Left hindlimb (tissue), 1 donor: Measurements from ENCODE around the gene TEX2.

Experiments
- DNase-seq: peaks from one replicate; pipeline ENCODE4 v3.0.0-alpha.2; 2018

The TEX2 gene

DNA sequence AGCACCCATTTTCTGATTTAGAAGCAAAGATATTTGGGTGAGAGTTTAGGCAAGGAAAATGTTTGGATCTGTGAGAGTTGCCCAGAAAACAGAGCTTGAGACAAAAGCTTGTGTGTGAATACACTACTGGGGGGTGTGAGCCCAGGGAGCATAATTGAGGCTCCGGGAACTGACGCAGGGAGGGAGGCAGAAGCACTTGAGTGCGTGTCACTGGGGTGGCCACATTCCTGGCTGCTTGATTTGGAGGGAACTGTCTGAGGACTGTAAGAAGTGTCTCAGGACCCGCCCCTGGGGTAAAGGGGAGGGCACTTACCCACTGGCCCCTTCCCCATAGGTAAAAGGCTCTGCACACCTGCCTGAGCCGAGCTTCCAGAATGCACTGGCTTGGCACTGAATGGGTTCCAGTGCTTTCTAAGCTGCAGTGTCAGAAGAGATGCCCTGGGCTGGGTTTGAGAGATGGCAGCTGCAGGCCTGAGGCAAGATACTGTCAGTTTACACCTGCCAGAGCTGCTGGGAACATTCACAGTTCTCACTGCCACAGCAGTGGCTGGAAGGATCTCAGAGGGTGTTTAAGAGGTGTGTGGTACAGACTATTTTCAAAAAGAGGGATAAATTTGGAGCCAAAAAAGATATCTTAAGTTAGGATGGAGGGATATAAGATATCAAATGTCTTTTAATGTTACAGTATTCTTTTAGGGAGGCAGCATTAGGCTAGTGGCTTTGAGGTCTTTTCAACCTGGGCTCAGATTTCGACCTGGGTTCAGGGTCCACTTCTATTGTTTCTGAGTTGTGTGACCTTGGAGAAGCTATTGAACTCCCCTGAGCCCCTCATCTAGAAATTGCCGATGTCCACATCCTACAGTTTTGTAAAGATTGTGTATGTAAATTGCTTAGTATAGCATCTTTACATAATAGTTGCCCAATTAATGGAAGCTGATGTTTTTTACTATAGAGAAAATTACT lies 6.9 kb upstream of the TEX2 start:
- DNase-seq, result no peak

DNA sequence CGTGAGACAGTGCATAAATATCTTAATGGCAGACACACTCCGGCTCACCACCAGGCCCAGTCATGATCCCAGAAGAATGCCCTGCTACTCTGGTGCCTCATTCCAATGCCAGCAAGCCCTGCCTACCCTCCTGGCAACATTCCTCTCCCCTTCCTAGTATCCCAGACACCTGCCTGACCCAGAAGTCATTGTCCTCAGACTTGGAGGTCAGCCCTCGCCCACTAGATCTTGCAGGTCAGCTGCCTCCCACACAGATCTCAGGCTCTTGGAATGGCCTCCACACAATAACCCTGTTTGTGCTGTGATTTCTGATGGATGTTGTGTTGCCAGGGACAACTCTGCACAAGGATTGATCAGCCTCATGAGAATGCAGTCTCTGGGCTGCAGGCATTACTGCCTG lies 1.8 kb upstream of the TEX2 start:
- DNase-seq, result no peak

DNA sequence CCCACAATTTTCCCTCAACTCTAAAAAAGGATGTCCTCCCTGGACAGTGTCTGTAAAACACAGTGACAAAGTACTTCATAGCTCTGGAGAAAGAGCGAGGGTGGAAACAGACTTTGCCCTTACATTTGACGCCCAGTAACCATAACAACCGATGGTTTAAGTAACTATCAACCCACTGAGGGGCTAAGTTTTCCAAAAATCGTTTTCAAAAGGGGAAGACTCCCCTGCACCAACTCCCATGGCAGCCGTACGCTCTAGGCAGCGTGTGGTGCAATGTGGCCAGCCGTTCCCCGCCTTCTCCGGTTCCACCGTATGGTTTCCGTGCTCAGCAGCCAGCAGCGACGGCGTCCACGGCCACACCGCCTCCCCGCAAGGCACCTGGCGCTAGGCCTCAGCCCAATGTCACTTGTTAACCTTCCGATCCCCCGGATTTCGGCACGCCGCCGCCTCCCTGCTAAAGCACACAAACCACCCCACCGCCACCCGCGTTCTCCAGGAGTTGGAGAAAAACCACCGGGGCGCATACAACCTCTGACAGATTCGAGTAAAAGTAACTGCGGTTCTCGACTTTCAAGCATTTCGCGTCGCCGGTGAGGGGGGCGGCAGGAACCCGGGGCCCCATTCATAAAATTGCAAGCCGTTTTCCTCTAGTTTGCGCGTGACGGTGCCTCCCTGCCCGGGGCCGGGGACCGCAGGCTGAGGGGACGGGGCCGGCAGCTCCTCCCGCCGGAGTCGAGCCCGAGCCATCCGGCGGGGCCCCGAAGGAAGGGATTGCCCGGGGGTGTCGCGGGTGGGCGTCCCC lies 661 bp downstream of the TEX2 start:
- DNase-seq, result peak; percentile 51

DNA sequence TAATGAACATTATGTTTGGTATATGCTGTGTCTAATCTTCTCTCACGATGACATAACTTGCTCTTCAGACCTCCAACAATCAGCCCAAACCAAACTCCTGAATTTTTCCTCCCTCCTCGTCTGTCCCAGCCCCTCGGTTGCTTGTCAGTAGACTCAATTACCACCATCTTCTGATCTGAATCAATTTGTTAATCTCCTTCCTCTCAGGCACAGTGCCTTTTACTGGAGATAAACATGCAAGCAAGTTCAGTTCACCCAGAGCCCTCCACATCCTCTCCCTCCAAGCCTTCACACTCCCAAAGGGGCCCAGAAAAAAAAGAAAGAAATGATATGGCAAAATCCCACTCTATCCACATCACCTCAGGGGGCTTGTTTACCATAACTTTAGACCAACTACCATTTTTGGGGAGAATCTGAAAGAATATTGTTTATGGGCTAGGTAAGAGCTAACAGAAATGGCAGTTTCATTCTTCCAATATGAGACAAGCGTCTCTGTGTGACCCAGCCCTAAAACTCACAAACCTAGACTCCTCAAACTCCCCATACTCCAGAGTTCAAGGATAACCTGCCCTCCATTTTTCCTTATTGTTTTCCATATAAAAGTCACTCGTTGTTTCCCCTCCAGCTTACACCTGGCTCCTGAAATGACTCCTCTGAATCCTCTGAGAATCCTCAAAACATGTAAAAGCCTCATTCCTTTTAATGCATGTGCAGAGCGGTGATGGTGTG lies 1.5 kb downstream of the TEX2 start:
- DNase-seq, result no peak

DNA sequence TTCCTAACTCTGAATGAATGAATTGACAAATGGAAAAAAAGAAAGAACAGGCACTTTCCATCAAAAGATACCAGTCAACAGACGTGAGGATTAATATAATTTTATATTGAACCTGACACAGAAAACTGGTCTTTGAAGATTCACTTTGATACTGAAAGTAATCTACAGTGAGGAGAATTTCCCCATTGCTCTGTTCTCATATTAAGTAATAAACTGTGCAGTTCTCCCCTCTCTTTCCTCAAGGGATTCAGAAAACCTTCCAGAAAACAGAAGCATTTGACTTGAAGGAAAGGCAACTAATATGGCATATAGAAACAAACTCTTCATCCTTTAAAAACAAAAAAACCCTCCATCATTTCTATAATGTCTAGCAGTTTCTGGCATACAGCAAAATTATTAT lies 2.2 kb downstream of the TEX2 start:
- DNase-seq, result no peak

DNA sequence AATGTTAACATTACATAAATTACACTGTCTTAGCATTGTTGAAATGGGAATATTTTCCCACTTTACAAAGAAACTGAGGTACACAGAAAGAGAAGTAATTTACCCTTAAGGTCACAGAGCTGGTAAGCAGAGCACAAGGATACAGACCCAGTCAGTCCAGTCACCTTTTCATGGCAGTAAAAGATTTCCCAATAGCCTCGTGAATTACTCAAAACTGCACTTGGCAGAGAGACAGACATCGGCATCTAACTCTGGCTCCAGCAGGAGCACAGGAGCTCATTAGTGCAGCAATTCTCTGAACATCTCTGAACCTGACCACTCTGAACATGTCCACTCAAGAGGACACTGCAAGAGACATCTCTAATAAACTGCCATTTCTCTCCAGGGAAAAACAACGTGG lies 3.1 kb downstream of the TEX2 start:
- DNase-seq, result no peak

DNA sequence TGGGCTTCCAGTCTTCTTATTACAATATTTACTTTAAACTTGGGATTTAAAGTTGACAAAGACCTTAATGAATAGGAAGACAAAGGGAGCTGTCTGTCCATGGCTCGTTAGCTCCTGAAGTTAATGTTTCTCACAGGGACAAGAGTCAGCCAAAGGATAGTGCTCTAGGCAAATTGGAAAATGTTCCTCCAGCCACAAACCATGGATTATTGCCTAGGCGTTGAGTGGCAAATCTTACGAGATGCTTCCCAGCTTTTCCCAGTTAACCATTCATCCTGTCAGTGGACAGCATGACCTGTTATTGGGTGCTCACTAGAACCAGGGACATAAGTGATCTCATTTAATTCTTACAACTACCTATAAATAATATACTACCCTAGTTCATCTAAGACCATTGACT lies 3.6 kb downstream of the TEX2 start:
- no peak for DNase-seq

DNA sequence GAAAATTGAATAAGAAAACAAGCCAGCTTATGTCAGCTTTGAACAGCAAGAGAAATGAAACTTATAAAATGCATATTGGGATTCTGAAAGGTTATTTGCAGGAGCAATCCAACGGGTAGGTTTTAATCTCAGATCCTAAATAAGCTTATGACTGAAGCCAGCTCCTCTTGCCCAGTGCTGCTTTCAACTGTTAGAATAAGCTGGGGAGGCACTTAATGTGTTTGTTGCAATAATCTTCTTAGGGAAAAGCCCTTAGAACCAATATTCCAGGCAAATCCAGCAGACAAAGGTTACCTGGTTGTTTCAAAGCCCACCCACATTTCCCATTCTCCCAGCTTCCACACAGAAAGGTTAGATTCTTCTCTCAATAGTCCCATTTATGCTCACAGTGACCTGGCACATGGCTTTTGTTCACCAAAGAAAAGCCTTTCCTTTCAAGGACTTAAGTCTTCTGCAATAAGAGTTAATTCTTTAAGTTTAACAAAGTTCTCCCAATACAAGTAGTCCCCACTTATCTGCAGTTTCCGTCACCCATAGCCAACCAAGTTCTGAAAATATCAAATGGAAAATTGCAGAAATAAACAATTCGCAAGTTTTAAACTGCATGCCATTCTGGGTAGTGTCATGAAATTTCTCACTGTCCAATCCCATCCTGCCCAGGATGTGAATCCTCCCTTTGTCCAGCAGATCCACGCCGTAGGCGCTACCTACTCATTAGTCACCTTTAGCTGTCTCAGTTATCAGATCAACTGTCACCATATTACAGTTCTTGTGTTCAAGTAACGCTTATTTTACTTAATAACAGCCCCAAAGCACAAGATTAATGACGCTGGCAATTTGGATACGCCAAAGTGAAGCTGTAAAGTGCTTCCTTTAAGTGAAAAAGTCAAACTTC lies 5.9 kb downstream of the TEX2 start:
- no peak for DNase-seq

DNA sequence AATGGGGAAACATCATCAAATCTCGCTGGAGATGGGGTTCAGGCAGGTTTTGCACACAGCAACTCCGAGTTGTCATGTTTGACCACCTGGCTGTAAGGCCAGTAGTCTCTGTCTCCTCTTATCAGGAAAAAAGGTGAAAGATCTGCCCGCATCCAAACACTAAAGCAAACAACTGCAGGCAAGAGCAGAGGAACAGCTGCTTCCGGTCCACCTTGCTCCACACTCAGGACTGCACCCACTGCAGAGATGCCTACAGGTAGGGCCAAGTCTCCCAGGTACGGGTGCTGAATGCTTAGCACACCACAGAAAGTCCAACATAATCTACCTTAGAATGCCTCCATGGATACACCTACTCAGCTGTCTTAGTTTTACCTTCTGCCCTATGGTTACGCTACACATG lies 7.3 kb downstream of the TEX2 start:
- no peak for DNase-seq

DNA sequence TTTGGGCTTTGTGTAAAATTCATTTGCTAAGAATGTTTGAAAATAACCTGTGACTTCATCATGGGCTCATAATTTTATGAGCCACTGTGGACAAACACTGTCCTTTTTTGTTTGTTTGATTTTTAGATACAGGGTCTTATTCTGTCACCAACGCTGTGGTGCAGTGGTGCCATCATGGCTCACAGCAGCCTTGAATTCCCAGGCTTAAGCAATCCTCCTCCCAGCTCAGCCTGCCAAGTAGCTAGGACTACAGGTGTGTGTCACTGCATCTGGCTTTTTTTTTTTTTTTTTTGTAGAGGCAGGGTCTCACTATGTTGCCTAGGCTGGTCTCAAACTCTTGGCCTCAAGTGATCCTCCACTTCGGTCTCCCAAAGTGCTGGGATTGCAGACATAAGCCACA lies 8.3 kb downstream of the TEX2 start:
- DNase-seq, result no peak

DNA sequence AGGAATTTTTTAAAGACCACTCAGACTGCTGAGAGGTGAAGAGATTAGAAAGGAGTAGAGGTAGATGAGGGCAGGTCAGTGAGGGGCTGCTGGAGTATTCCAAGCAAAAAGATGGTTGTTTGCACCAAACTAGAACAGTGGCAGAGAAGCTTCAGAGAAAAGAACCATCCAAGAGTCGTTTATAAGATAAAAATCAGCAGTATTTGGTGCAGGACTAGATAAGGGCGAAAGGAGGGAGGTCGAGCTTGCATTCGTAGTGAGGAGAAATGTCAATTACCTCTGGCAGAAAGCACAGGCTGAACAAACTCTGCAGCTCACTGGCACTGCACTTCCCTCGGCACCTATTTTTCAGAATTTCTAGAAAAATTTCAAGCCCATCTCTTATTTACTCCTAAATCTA lies 9.6 kb downstream of the TEX2 start:
- DNase-seq, result no peak

DNA sequence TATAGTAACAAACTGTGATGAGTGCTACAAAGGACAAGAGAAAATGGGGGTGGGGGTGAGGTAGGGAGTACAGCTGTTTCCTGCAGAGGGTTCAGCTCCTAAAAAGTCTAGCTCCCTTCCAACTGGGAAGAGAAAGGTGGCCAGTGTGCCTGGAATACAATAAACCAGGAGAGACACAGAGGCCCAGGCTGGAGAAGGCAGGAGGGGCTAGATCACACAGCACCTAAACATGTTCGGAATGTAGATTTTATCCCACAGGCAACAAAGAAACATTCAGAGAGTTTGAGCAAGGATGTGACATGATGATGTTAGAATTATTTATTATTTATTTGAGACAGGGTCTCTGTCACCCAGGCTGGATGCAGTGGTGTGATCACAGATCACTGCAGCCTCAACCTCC lies 10.2 kb downstream of the TEX2 start:
- no peak for DNase-seq

DNA sequence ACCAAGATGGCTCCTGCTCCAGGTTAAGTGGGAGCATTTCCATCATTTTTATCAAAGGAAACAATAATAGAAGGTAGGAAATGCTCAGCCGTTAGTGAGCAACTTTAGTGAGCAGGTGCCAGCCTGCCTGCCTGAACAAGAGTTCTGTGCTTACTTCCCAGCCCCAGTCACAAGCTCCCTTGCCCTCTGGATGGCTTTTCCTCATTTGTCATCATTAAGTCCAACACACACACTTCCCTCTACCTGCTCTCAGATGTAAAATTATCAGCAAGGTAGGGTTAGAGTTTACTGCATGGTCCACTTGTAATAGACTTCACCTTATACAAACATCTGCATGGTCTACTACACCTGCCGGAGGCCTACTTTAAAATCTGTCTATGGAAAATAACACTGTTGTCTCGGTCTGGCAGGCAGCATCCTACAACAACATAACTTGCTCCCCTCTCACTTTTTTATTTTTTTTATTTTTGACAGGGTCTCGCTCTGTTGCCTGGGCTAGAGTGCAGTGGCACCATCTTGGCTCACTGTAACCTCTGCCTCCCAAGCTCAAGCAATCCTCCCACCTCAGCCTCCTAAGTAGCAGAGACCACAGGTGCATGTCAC lies 12.7 kb downstream of the TEX2 start:
- DNase-seq, result no peak

DNA sequence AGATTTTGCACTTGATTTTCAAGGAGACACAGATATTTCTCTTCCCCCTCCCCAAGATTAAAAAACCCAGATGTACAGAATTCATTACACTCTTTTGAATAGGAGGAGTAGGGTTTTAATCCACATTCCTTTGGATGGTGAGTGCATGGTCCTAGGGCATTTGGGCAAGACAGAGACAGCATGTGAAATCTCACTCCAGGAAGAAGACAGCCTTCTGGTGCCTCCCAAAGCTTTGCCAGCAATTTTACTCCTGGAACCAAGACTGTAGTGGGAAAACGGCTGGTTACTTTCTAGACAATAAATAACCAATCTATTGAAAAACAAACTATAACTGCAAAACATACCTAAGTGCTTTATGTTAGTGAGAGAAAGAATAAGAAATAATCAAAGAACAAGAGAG lies 15.2 kb downstream of the TEX2 start:
- DNase-seq, result no peak

DNA sequence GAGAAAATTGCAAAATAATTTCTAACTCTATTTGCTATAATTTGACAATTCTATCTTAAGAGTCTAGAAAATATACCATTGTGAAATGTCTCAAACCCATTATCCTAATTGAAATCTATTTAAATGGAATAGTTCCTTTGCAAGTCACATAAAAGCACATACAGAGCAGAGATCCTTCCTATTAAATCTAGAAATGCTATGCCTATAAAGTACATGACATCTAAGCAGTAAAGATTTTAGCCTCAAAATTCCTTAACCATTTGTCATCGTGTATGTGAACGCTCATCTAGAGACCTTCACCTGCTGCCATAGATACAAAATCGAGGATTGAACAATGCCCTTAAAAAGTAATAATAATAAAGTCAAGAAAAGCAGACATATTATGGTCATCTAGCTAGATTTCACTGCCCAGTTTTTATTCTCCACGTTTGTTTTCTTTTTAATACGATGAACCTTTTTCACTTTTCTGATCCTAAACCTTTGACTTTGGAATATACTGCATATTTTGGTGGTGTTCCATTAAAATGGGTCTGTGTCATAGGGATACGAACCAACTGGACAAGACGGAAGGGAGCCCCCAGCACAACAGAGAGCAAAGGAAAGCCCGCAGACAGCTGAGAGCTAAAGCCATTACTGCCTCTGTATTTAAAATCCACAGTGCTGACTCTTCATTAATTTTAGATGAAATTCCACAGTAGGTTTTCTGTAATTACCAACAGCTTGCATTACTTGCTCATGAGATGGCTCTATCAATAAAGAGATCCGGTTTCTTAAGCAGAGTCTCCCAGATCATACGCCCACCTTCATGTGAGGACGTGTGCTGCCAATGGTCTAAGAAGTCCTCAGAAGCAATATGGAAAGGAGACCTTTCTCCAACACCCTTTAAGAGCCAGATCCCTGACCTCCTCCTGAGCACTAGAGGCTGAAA lies 17.6 kb downstream of the TEX2 start:
- DNase-seq, result no peak

DNA sequence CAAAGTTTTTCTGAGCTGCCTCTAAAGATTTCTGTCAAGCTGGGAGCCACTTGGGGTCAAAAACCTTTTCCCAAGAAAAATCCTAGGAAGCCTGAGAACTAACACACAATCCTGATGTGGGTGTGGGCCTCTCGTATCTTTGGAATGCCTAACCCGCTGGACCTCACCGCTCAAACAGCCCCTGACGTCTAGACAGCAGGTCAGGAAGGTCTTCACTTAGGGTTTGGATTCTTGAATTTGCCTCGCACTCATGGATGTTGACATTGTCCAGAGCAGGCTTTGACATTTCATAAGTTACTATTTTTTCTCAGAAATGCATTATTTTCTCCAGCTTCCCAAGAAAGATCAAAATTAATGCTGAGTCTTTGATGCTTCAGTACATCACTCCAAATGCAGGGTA lies 18.9 kb downstream of the TEX2 start:
- no peak for DNase-seq

DNA sequence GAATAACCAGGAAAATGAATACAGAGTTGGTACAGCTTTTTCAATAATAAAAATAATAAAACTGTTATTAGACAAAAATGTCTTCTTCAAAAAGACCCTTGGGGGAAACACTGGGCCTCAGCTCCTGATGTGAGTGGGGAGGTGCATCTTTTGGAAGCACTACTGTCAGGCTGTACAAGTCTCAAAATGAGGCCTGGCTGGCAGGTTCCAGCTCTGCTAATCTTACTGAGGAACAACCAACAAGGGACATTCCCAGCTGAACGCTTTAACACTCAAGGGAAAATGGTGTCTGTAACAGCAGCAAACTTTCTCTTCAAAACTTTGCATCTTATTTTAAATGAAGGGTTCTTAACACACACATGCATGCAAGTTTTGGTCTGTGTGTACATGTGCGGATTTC lies 19.7 kb downstream of the TEX2 start:
- no peak for DNase-seq

DNA sequence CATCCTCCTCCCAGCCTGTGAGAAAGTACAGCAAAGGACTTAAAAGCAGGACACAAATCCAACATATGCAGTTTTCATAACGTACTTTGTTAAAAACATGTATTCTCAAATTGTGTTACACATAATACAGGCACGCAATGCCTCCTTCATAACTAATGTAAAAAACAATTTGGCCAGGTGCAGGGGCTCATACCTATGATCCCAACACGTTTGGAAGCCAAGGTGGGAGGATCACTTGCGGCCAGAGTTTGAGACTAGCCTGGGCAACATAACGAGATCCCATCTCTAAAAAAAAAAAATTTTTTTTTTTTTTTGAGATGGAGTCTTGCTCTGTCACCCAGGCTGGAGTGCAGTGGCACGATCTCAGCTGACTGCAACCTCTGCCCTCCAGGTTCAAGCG lies 20.4 kb downstream of the TEX2 start:
- DNase-seq, result no peak

DNA sequence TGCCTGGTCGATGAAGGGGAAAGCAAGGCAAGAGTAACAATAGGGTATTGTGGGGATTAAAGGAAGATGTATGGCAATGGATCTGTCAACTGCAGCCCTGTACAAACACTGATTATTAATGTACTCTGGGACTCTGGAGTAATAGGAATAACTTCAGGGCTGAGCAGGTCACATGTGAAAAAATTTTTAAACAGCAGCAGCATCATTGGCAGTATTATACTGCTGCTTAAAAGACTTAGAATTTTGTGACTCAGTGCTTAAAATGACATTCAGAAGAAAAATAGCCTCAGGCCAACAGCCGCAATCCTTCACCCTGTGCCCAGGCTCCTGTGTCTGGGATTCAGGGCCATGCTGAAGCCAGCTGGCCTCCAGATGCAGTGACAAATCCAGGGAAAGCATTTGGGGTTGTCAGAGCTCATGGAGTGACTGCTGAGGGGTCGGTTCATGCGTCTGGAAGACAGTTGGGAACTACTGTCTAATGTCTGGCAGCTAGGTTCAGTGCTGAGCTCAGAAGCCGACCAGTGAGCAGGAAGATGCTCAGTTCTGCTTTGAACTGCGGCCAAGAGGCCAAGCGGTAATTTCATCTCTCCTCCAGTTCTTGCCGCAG lies 22.2 kb downstream of the TEX2 start:
- peak; percentile 64 for DNase-seq

DNA sequence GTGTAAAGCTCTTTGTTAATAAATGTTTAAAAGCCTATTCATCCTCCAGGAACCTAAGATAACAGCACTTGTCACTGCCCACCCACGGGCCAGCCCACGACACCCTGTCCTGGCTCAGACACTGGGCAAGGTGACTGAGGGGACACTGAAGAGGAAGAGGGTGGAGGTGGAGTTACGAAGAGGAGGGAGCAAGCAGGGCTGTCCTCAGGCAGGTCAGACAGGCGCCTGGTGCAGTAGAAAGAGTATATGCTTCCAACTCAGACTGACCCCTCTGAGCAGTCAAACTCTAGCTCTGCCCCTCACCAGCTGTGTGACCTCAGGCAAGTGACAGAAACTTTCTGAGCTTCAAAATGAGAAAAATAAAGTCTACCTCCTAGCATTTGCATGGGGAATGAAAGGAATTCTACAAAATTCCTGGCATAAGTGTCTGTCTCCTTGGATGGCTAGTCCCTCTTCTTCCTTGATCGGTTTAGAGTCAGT lies 22.8 kb downstream of the TEX2 start:
- DNase-seq, result no peak
